Measurements from ENCODE around the gene AGK. TPM values are rescaled to one million over a fixed set of nuclear protein-coding genes. Genes with fewer than 3 reads are reported as not detected.

Gene AGK
- total and polyA plus RNA-seq, 2 of the 8 experiments (the other 6 are each of a cell fraction or from before 2014, with no cell fraction given) = 25.8 to 34.0 TPM

DNA sequence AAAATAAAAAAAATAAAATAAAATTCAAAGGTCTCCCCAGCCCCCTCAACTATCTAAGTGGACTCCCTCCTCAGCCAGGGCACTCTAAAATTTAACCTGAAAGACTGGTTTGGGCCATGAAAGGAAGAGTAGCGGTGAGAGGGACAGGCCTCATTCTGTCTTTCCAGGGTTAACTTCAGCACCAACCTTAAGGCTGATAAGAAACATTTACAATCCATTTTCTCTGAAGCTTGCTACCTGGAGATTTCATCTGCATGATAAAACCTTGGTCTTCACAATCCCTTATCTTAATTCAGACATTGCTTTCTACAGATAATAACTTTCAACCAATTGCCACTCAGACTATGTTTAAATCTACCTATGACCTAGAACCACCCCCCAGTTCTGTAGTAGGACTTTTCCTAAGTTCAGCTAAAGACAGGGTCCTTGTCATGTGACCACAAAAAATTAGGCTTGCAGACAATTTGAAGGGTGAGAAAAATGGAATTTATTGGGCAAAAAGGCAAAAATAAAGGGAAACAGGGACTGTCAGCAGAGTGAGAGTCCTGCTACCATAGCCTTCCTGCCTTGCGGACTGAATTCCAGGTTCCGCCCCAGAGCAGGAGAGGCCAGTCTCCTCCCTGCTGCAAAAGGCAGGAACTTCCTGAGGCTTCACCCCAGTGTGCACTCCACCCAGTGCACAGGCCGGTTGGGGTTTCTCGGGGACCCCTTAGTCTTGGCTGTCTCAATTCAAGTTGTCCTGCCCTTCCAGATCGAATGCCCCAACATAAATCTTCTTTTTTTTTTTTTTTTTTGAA lies 26.0 kb downstream of the AGK start:
- H2BK120ac ChIP-seq (replicated peaks; ENCODE audit: low read depth, low read length) = peak overlapping the region; percentile 64
- H3K4ac ChIP-seq (replicated peaks; ENCODE audit: insufficient read length, low read depth, low read length) = no peak overlapping the region
- peaks cover 0 to 4% of the 10 kb centered on the region in 2 experiments; a peak in 1 of 4 replicates for H3K9me3 ChIP-seq (ENCODE audit: insufficient read depth in 2 of 2, low read depth in 1 of 2, low read length in 1 of 2)
- H2BK20ac ChIP-seq (ENCODE audit: low read length) = 0 out of 2 replicates have a peak overlapping the region, but pooled peaks have one; percentile 75
- 84% methylated on average over 6 of the region's 6 CpGs; no CpG with 5 or more reads in 1 of the 2 experiments for WGBS, 2 experiments (ENCODE audit: extremely low coverage in 1 of 2, insufficient coverage in 1 of 2, insufficient read length in 1 of 2, insufficient replicate concordance in 2 of 2, low coverage in 1 of 2, low lambda C conversion rate in 2 of 2, missing lambda C conversion rate in 1 of 2)
- peak overlapping the region; percentile 13; the same call in 1 of the 2 replicates for H3K27ac ChIP-seq (ENCODE audit: low read depth, low read length)
- H4K8ac ChIP-seq (ENCODE audit: extremely low read depth, insufficient read depth, low read length) = no peak overlapping the region
- no peaks in the 10 kb centered on the region for H3K27me3 ChIP-seq (replicated peaks in 1 of 4; ENCODE audit: control insufficient read depth in 3 of 4, extremely low read depth in 1 of 4, insufficient read depth in 3 of 4, low read length in 3 of 4)
- H3K23ac ChIP-seq (ENCODE audit: insufficient read length) = no peak overlapping the region
- H3K14ac ChIP-seq (ENCODE audit: insufficient read length) = no peak overlapping the region
- TF ChIP-seq NRF1 (IDR thresholded peaks at IDR 0.05; ENCODE audit: low read depth, low read length) (no peak), SUZ12 (IDR thresholded peaks at IDR 0.05; ENCODE audit: low read length) (no peak)
- peak overlapping the region; percentile 45; the same call in 1 of the 2 replicates for H2BK5ac ChIP-seq (ENCODE audit: low read depth, low read length)
- H3K4me3 ChIP-seq (ENCODE audit: extremely low read depth in 1 of 4, insufficient read depth in 2 of 4, low read depth in 3 of 4, low read length in 4 of 4) = no peak overlapping the region; a peak in 1 of 8 replicates
- peaks cover 0 to 6% (median 0%) of the 10 kb centered on the region in 4 experiments; a peak in 2 of 8 replicates for H3K36me3 ChIP-seq (ENCODE audit: control insufficient read depth in 2 of 4, insufficient read depth in 4 of 4, low read length in 3 of 4)
- H4K20me1 ChIP-seq (replicated peaks in 1 of 2; ENCODE audit: control insufficient read depth in 1 of 2, insufficient read depth in 2 of 2, low read length in 2 of 2) = no peaks in the 10 kb centered on the region
- H2BK15ac ChIP-seq (ENCODE audit: low read length) = no peak overlapping the region
- H2BK12ac ChIP-seq (ENCODE audit: low read depth, low read length) = no peak overlapping the region
- H3K18ac ChIP-seq (ENCODE audit: extremely low read depth, low read length) = no peak overlapping the region
- H4K5ac ChIP-seq (ENCODE audit: insufficient read length, low read depth, low read length) = no peak overlapping the region
- no peak overlapping the region; a peak in 1 of 7 replicates for H3K9ac ChIP-seq (replicated peaks in 1 of 4; ENCODE audit: extremely low read depth in 1 of 4, low read depth in 3 of 4, low read length in 3 of 4)
- no peak for FAIRE-seq
- H3K79me1 ChIP-seq (ENCODE audit: low read depth, low read length) = no peaks in the 10 kb centered on the region
- peak overlapping the region in 1 of 2 experiments; percentile 8; a peak in 1 of 4 replicates for H3K4me2 ChIP-seq (ENCODE audit: insufficient read depth in 1 of 2, low read depth in 2 of 2, low read length in 2 of 2)
- H3K23me2 ChIP-seq (ENCODE audit: low read depth, low read length) = no peaks in the 10 kb centered on the region
- no peak for DNase-seq (ENCODE audit: low read depth in 1 of 2, low spot score in 2 of 2)
- POLR2A ChIA-PET (ENCODE audit: partially characterized antibody) = interaction anchor here (0.8 to 1.4 kb wide), 2 partner anchors 24 to 25 kb away, joined by 3 read pairs; no protein-coding TSS in a partner anchor
- no peak overlapping the region for H3K56ac ChIP-seq (replicated peaks; ENCODE audit: insufficient read length, low read depth, low read length)
- no peak overlapping the region; the same call in 1 of the 2 replicates for H2AK5ac ChIP-seq (ENCODE audit: low read depth, low read length)
- no peak overlapping the region for H4K91ac ChIP-seq (replicated peaks; ENCODE audit: insufficient read length, low read length)
- no peaks in the 10 kb centered on the region for H3K79me2 ChIP-seq (ENCODE audit: control insufficient read depth in 1 of 2, insufficient read depth in 2 of 2, low read length in 2 of 2)
- peaks cover 0 to 4% (median 3%) of the 10 kb centered on the region in 4 experiments; a peak in 4 of 7 replicates for H3K4me1 ChIP-seq (replicated peaks in 1 of 4; ENCODE audit: control insufficient read depth in 3 of 4, insufficient read depth in 4 of 4, low read length in 3 of 4)
- H2AFZ ChIP-seq (ENCODE audit: low read length) = no peak overlapping the region
- CTCF ChIA-PET (ENCODE audit: partially characterized antibody) = interaction anchor here (0.9 kb wide), 1 partner anchor 45 kb away, joined by 3 read pairs; no protein-coding TSS in a partner anchor
